ENCODE measurements around the gene NID1.
"Not testable (repeated sequence)": the region's sequence is repeated elsewhere in the genome, so short reads cannot be mapped to it uniquely, and the experiment has no call there.

The NID1 gene

DNA sequence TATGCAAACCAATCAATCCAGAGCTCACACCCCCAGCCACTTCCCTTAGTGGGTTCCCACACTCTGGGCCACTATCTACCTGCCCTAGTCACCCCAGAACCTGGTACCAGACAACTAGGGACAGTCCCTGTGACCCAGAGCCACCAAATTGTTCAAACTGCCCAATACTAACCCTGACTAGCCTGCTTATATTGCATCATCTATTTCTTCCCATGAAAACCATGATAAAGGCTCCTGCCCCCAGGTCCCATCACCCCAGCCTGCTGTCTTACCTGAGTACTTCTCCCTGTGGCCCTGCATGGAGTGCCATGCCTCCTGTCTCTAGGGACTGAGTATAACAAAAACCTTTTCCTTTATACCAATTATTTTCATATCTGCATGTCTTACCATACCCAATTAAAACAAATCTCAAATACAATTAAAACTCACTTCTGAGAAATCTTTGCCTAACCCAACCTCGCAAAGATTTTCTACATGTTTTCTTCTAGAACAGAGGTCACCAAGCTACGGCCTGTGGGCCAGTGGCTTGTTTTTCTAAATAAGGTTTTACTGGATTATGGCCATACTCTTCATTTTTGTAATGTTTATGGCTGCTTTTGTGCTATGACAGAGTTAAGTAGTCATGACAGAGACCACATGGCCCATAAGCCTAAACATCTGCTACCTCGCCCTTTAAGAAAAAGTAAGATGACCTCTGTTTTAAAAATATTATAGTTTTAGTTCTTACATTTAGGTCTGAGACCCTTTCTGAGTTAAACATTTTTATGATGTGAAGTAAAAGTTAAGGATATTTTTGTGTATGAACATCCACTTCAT is 31.0 kb upstream of the NID1 start:
- DNase-seq = no peak

DNA sequence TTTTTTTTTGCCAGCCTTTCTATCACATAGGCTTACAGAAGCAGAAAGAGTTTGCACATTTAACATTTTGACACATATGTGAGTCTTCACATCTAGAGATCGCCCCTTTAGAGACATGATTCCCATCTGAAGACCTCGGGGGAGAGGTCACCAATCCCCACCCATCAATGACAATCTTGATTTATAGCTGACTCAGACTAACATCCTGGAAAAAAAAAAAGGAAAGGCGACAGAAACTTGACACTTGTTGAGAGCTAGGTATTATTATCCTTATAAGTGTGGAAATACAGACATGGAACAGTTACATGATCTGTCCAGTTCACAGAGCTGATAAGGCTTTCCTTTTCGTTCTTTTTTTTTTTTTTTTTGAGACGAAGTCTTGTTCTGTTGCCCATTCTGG is 28.0 kb upstream of the NID1 start:
- no peak for DNase-seq

DNA sequence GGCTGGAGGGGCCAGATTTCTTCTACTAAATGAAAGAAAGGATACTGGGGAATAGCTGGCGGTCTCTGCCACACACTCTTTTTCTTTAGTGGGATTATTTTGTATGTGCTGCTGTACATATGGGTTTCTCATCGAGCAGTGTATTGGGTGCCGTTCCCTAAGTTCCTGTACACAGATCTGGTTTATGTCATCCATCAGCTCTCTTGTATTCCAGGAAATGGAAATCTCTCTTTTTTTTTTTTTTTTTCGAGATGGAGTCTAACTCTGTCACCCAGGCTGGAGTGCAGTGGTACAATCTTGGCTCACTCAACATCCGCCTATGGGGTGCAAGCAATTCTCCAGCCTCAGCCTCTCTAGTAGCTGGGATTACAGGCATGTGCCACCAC is 27.0 kb upstream of the NID1 start:
- no peak for DNase-seq

DNA sequence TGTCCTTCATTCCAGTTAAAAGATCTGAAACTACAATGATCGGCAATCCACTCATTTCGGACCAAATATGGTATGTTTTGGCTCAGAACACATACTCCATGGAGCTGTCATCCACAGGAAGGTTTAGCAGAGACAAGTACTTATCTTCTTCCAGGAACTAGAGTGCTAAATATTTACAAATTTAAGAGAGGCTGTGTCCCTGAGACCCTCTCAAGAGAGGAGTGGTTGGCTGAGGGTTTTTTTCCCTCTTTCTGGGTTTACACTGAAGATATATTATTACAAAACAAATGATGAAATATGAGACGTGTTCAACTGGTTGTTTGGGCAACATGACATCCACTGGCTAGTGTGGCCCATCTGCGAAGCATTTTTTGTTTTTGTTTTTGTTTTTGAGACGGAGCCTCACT is 25.9 kb upstream of the NID1 start:
- DNase-seq = no peak

DNA sequence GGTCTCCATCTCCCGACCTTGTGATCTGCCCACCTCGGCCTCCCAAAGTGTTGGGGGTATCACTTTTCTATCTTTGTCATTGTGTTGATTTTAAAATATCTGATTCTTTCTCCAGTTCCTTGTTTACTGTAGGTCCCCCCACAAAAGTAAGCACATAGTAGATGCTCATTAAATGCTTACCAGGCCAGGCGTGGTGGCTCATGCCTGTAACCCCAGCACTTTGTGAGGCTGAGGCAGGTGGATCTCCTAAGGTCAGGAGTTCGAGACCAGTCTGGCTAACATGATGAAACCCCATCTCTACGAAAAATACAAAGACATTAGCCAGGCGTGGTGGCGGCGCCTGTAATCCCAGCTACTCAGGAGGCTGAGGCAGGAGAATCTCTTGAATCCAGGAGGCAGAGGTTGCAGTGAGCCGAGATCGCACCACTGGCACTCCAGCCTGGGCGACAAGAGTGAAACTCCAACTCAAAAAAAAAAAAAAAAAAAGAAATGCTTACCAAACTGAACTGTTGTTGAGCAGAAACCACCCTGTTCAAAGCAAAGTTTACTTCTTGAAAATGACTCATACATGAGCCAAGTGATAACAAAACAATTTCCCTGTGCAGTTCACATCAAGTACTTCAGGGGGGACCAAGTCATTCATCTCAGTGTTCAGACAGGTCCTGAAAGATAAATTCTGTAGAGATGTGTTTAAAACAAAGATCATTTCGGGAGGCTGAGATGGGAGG is 24.3 kb upstream of the NID1 start:
- DNase-seq = no peak

DNA sequence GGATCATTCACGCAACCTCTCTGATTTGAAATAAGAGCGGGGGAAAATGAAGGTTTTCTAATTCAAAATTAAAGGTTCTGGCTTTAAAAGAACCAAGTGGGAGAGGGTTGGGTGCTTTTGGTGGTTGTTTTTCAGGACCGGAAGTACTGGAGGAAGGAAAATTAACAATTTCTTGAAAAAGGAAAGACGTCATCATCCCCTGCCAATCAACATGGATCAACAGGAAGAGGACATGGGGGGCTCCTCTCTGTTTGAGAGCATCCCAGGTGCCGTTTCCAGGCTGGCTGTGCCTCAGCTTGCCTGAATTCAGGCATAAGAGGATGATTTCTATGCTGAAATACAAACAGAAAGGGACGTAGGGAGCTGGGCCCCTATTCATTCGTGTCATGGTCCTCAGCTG is 21.6 kb upstream of the NID1 start:
- DNase-seq = no peak

DNA sequence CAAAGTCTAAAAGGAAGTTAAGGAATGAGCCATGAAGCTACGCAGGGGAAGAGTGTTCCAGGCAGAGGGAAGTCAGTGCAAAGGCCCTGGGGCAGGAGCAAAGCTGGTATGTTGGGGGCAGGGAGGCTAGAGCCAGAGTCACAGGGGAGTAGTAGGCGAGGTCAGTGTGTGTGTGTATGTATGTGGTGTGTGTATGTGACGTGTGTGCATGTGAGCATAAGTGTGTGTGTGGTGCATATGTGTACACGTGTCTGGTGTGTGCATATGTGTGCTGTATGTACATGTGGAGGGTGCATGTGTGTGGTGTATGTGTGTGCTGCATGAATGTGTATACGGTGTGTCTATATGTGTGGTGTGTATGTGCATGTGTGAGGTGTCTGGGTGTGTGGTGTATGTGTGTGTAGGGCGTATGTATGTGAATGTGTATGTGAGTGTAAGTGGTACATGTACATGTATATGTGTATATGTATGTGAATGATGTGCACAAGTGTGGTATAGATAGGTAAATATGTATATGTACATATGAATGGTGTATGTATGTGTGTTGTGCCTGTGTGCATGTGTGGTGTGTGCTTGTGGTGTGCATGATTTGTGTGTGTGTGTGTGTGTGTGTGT is 20.8 kb upstream of the NID1 start:
- no peak for DNase-seq

DNA sequence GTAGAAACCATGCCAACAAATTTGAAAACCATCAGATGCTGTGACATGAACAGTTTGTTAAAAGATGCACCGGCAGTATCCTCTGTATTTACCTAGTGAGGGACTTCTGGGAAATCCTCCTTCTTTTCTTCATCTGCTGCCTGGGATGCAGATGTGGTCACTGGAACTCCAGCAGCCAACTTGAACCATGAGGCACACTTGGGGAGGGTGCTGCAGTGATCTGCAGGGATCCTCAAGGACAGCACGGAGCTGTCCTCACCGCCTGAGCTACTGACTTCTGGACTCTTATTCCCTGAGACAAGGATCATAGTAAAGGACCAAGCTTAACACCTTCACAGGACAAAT is 19.5 kb upstream of the NID1 start:
- no peak for DNase-seq

DNA sequence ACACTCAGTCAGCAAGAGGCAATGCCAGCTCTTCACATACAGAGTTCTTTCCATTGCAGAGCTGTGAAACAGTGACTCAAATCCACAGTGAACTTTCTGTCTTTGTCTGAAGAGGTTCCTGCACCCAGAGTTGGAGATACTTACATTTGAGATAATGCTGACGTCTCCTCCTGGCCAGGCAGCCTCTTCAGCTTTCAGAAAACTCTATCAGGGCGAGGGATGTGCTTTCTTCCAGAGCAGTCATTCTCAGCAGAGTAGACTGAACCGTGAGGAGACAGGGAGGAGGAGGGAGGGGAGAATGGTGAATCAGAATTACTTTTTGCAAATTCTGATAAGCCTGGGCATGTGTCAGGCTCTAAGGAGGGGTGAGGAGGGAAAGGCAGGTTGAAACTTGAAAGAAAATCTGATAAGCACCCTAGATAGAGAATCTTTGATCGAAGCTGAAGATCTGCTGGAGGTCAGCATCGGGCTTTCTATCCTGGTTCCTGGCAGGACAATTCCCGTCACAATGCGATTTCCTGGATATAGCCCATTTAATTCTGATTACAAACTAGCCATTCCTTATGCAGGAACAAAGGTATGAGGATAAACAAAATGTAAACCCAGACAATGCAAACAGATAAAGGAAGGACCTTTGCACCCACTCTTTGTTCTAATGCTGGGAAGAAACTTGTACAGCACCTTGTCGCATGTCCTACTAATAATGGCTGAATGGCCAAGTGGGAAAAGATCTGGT is 18.9 kb upstream of the NID1 start:
- DNase-seq = no peak

DNA sequence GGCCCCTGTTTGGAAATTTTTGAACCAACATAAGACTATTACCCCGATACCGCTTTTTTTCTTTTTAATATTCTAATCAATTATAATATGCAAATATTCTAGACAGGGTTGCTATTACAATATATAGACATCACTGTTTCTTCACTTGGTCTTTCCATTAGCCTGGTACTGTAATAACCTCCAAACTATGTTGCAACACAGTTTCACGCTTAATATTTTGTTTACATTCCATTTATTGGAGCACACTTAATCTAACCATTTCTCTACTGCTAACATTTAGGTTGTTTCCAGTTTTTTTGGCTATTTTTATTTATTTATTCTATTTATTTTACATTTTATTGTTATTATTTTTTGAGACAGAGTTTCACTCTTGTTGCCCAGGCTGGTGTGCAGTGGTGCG is 17.6 kb upstream of the NID1 start:
- no peak for DNase-seq

DNA sequence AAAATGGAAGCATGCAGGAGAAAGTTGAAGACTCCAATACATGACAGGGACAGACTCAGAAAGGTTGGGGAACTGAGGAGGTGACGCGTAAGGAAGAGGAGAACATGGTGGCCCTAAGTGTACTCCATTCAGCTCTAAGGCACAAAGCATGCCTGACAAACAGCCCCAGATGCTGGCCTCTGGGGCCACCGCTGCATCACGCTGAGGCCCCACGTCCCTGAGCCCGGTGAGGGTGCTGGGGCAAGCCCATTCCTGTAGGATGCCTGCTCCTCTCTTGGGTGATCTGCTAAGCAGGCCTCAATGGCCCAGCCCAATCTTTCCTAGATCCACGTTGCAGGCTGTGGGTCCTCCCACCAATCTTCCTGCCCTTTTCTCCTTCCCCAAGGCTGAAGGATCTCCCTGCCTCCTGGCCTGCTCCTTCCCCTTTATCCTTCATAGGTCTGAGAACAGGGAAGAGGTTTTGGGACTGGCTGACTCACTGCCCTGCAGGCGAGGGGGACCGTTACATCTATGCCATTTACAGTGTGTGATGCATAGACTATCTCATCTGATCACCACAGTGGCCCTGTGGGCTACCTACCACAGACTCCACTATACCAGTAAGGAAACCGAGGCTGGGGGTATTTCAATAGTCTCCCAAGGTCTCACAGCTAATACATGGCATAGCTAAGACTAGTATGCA is 16.8 kb upstream of the NID1 start:
- DNase-seq = no peak

DNA sequence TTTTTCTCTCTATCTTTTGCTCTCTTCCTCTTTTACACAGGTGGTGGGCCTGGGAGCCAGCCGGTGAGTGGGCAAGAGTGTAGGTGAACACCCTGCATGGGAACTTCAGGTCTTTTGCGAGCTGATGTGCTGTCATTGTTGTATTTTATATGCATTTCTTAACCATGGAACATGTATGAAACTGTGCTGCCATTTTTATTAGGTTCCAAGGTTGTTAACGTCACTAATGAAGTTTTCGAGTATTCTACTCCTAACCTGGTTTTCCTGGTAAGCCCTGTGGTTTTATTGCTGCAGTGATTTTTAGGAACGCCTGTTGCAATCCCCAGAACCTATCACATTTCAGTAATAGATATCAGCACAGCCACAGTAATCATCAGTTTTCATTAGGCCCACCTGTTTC is 14.8 kb upstream of the NID1 start:
- DNase-seq = no peak

DNA sequence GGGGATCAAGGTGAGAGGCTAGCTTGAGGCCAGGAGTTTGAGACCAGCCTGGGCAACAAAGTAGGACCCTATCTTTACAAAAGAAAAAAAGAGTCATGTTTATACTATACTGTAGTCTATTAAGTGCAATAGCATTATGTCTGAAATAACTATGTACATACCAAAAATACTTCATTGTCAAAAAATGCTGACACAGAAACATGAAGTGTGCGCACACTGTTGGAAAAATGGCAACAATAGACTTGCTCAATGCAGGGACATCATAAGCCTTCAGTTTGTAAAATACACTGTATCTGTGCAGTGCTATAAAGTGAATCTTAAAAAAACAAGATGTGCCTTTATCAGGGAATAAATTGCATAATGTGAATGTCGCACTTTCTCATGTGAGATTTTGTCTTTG is 14.1 kb upstream of the NID1 start:
- no peak for DNase-seq

DNA sequence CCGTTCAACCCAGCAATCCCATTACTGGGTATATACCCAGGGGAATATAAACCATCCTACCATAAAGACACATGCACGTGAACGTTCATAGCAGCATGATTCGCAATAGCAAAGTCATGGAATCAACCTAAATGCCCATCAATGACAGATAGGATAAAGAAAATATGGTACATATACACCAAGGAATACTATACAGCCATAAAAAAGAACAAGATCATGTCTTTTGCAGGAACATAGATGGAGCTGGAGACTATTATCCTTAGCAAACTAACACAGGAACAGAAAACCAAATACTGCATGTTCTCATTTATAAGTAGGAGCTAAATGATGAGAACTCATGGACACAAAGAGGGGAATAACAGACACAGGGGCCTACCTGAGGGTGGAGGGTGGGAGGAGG is 13.2 kb upstream of the NID1 start:
- not testable (repeated sequence) for DNase-seq

DNA sequence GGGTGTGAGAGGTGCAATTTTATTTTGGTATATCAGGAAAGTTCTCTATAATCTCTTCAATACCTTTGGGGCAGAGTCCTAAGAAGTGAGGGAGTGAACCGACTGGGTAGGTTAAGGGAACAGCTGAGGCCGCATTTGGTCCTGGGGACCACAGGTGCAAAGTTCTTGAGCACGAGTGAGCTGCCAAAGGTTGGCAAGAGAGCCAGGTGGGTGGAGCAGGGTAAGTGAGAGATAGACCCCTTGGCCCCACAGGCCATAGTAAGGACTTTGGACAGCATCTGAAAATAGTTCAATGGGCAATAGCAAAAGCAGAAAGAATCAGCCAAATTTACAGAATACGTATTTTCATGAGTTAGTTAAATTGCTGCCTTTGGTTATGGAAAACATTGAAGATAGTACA is 11.0 kb upstream of the NID1 start:
- DNase-seq = no peak

DNA sequence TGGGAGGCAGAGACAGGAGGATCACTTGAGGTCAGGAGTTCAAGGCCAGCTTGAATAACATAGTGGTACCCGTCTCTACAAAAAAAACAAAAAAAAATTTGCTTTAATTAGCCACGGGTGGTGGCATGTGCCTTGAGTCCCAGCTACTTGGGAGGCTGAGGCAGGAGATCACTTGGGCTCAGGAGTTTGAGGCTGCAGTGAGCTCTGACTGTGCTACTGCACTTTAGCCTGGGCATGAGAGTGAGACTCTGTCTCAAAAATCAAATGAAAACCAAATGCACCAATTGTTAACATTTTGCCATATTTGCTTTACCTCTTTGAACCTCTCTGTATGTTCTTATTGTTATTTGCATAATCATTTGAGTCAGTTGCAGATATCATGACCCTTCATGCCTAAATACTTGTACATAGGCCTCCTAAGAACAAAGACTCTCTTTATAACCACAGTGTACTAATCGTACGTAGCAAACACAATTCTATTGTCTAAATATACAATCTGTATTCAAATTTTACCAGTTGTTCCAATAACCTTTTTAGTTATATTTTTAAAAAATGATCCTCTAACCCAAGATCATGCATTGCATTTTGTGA is 8.5 kb upstream of the NID1 start:
- DNase-seq = no peak

DNA sequence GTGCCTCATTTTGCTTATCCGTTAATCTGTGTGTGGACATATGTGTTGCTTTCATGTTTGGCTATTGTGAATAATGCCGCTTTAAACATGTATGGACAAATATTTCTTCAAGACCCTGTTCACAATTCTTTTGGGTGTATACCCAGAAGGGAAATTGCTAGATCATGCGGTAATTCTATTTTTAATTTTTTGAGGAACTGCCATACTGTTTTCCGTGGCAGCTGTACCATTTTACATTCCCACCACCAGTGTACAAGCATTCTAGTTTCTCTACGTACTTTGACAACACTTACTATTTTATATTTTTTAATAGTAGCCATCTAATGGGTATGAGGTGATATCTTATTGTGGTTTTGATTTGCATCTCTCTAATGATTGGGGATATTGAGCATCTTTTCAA is 7.1 kb upstream of the NID1 start:
- no peak for DNase-seq

DNA sequence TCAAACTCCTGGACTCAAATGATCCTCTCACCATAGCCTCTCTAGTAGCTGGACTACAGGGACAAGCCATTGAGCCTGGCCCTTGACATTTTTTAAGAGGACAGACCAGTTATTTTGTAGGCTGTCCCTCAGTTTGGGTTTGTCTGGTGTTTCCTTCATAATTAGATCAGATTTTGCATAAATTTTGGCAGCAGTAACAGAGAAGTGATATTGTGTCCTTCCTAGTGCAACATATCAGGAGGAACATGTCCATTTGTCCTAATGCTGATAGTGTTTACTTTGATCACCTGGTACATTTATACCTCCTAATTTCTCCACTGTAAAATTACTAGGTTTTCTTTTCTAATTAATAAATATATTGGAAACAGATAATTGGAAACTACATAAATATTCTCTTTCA is 5.9 kb upstream of the NID1 start:
- no peak for DNase-seq

DNA sequence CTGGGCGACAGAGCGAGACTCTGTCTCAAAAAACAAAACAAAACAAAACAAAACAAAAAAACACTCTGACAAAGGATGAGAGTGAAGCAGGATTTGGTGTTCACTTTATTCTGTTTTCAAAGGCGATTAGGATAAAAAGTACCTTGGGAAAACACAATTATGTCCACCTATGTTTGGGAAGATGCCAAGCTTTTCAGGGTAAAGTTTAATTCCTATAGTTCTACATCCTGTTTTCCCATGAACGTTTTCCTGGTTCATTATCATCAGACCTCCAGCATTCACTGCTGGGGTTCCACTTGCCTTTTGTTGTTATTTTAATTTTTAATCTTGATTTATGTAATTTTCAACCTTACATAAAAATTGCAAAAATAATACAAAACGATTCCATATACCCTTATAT is 4.9 kb upstream of the NID1 start:
- no peak for DNase-seq

DNA sequence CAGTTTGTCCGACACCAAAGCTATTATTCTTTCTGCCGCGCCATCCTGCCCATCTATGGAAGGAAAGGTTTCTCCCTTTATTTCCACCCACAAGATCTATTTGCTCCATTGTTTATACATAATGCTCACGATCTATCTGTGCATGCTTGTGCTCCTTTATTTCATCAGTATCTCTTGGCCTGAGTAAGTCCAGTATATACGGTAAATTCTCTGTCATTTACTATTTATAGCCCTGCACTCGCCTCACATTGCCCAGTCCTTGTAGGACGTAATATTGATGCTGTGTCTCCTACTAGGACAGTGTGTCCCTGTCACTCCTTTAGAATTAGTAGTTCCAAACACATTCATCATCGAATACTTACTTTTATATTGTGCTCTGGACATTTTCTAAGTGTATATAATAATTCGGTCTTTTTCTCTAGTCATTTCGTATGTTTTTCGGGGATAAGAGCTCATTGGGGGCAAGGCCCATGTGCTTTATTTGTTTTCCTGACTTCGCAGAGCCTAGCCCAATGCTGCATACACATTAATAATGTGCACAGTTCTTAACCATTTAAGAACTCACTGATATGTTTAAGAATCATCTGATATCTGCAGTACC is 3.1 kb upstream of the NID1 start:
- DNase-seq = no peak

DNA sequence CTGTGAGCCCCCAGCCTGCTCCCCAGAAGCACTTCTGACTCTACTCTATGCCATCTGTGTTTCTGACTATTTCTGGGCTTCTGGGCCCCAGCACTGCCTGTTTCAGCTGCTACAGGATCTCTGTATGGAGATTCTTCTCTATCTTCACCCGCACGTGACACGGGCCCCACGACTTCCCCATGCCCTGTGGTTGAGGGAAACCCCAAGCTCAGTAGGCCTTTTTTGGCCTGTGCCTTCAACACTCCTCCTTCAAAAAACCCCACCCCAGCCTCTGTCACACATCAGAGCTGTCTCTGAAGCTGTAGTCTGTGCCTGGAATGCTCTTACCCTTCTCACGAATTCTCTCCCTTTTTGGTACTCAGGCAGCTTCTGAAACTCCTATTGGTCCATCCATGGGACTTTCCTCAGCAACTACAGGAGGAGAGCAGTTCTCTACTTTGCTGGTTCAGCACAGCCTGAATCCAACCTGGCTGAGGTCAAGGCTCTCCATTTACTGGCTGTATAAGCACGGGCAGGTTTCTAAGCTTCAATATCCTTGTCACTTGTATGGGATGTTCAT is 2.0 kb upstream of the NID1 start:
- peak; percentile 82 for DNase-seq

DNA sequence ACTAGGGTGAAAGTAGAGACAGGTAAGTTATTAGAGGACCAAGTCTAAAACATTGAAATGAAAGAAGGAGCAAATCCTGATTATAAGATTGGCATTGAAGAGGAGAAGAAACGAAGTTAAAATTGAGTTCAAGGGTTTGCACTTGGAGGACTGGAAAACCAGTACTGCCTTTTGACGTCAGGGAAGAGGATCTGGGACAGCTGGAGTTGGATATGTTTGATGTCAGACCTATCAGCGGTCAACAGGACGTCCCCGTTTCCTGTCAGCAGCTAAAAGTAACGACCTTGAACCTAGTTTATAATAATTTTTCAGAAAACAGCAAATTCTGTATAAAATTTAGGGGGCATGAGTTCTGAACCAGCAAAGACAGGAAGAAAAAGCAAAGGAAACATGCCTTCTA is 1.2 kb upstream of the NID1 start:
- DNase-seq = no peak
